RKO (cell line): Measurements from ENCODE around the gene ALG13.
A peak's percentile ranks its signal among the peaks of the same experiment; 100 is the strongest.
"Not testable (repeated sequence)": the region's sequence is repeated elsewhere in the genome, so short reads cannot be mapped to it uniquely, and the experiment has no call there.

Source experiments
- DNase-seq: peaks from one replicate; pipeline ENCODE4 v3.0.0-alpha.2; 2016; ENCODE audit warnings: low spot score

ALG13 gene

DNA sequence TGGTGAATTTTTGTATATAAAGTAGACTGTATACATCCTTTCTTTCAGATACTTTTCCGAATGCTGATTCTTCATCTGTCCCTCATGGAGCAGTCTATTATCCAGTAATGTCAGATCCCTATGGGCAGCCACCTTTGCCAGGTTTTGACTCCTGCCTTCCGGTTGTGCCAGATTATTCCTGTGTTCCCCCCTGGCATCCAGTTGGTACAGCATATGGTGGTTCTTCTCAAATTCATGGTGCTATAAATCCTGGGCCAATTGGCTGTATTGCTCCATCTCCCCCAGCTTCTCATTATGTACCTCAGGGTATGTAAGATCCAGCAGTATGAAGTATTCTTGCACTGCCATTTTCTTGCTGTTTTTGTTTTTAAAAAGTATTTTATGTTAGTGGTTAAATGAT is 78.7 kb downstream of the ALG13 start:
- DNase-seq: no peak

DNA sequence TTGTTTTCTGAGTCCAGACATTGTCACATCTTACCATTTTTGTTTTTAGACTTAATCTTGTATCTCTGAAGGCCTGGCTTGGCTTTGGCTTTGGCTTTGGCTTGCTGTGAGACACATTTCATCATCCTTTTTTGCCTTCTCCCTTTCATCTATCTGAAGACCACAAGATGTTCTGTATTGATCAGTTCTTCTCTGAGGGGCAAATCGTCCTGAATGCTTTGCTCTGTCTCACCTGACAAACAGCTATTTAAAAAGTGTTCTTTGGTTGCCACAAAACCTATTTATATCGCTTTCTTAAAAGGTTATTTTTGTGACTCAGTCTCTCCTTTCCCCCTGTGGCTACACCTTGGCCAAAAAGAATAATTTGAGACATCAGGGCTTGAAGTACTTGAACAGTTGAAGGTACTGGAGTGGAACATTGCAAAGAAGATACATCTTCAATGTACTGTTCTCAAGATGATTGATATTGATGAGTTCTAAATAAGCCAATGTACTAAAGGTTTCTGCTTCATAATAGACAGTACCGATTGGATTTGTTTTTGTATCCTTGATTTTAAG is 80.7 kb downstream of the ALG13 start:
- DNase-seq: no peak

- no peak for DNase-seq
Observed at GRCh38 chrX:111778591-111778990, 97.6 kb downstream of the ALG13 start.

- DNase-seq: peak; percentile 7
Observed at GRCh38 chrX:111779582-111779981, 98.6 kb downstream of the ALG13 start.

GRCh38 chrX:111784667-111785066 is 103.7 kb downstream of the ALG13 start:
- no peak for DNase-seq

GRCh38 chrX:111790054-111790453 is 109.1 kb downstream of the ALG13 start:
- not testable (repeated sequence) for DNase-seq
